Mucosa of stomach (tissue), 1 donor: Measurements from ENCODE around the gene CNIH1.
A peak's percentile ranks its signal among the peaks of the same experiment; 100 is the strongest.
"Not testable (repeated sequence)": the region's sequence is repeated elsewhere in the genome, so short reads cannot be mapped to it uniquely, and the experiment has no call there.

ENCODE experiments used
- H3K27me3 ChIP-seq: one replicate; pipeline ENCODE4 v1.7.0; 2013; ENCODE audit warnings: mild to moderate bottlenecking, low read length; ENCODE audit not compliant: control insufficient read depth, insufficient read depth
- H3K36me3 ChIP-seq: one replicate; pipeline ENCODE4 v1.7.0; 2013; ENCODE audit warnings: low read length; ENCODE audit not compliant: control insufficient read depth, insufficient read depth
- H3K4me1 ChIP-seq: one replicate; pipeline ENCODE4 v1.7.0; 2013; ENCODE audit warnings: mild to moderate bottlenecking, low read length; ENCODE audit not compliant: control insufficient read depth, insufficient read depth
- H3K4me3 ChIP-seq: one replicate; pipeline ENCODE4 v1.7.0; 2013; ENCODE audit warnings: low read length
- H3K9ac ChIP-seq: one replicate; pipeline ENCODE4 v1.7.0; 2013; ENCODE audit warnings: mild to moderate bottlenecking, low read length, moderate library complexity
- H3K9me3 ChIP-seq: one replicate; pipeline ENCODE4 v1.7.0; 2013; ENCODE audit warnings: mild to moderate bottlenecking, low read length, moderate library complexity; ENCODE audit not compliant: control insufficient read depth
- donor health status: Pancreatic carcinoma.

The CNIH1 gene

GRCh38 chr14:54420478-54421142, 20.6 kb downstream of the CNIH1 start:
- no peaks in the 10 kb centered on the region for H3K4me1 ChIP-seq
- no peak overlapping the region for H3K9ac ChIP-seq
- H3K9me3 ChIP-seq = no peaks in the 10 kb centered on the region
- no peaks in the 10 kb centered on the region for H3K36me3 ChIP-seq
- H3K4me3 ChIP-seq = no peak overlapping the region
- H3K27me3 ChIP-seq = no peaks in the 10 kb centered on the region

- Histone ChIP-seq H3K9me3 (no peaks in the 10 kb centered on the region), H3K4me3 (no peak overlapping the region), H3K4me1 (no peaks in the 10 kb centered on the region), H3K27me3 (no peaks in the 10 kb centered on the region), H3K9ac (no peak overlapping the region), H3K36me3 (no peaks in the 10 kb centered on the region)
These were observed 29.8 kb downstream of the CNIH1 start for GRCh38 chr14:54411371-54411770.

- Histone ChIP-seq H3K4me1 (no peaks in the 10 kb centered on the region), H3K9me3 (no peaks in the 10 kb centered on the region), H3K4me3 (no peak overlapping the region), H3K9ac (no peak overlapping the region), H3K36me3 (no peaks in the 10 kb centered on the region), H3K27me3 (no peaks in the 10 kb centered on the region)
These were observed 31.0 kb downstream of the CNIH1 start for GRCh38 chr14:54410215-54410614.

GRCh38 chr14:54403401-54404005, 37.7 kb downstream of the CNIH1 start:
- not testable (repeated sequence) for H3K9ac ChIP-seq, H3K9me3 ChIP-seq, H3K4me3 ChIP-seq, H3K4me1 ChIP-seq, H3K27me3 ChIP-seq, H3K36me3 ChIP-seq

DNA sequence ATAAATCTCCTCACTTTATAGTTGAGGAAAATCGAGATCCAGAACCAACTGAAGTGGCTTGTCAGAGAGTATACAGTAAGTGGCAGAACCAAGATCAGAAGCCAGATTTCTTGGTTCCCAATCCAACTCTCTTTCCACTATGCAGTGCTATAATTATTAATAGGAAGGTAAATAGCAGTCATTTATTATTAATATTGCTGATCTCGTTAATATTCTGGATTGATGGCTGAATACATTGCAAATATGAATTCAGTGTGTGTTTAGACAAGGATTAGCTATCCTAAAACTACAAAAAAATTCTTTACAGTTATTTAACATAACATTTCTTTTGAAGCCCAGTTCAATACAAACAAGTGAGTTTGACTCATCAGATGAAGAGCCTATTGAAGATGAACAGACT, 41.6 kb downstream of the CNIH1 start:
- H3K36me3 ChIP-seq = no peaks in the 10 kb centered on the region
- H3K9ac ChIP-seq = no peak overlapping the region
- peaks cover 8% of the 10 kb centered on the region for H3K4me1 ChIP-seq
- H3K9me3 ChIP-seq = no peaks in the 10 kb centered on the region
- no peak overlapping the region for H3K4me3 ChIP-seq
- H3K27me3 ChIP-seq = no peaks in the 10 kb centered on the region

GRCh38 chr14:54396493-54397335, 44.5 kb downstream of the CNIH1 start, which contains the start of gene CDKN3:
Gene CDKN3 (plus strand): TSS chr14:54397007. CDS start chr14:54397069, 62 bp downstream.
- peak within 1 kb of the TSS; percentile 77 for H3K9ac ChIP-seq
- H3K36me3 ChIP-seq = no peaks in the 10 kb centered on the region
- H3K4me1 ChIP-seq = peaks cover 8% of the 10 kb centered on the region
- no peaks in the 10 kb centered on the region for H3K27me3 ChIP-seq
- no peaks in the 10 kb centered on the region for H3K9me3 ChIP-seq
- H3K4me3 ChIP-seq = peak within 1 kb of the TSS; percentile 87

DNA sequence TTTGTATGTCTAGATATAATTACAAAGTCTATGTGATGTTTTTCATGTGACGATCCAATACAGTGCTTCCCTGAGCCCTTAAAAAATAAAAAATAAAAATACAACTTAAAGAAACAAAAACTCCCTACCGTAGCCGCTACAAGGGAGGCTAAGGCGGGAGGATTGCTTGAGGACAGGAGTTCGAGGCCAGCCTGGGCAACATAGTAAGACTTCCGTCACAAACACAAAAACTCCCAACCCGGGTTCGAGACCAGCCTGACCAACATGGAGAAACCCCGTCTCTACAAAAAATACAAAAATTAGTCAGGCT, 45.0 kb downstream of the CNIH1 start:
- Histone ChIP-seq H3K36me3 (no peaks in the 10 kb centered on the region), H3K27me3 (no peaks in the 10 kb centered on the region), H3K9ac (peak overlapping the region; percentile 74), H3K4me1 (peaks cover 8% of the 10 kb centered on the region), H3K4me3 (peak overlapping the region; percentile 60), H3K9me3 (no peaks in the 10 kb centered on the region)

- H3K4me3 ChIP-seq = no peak overlapping the region
- H3K36me3 ChIP-seq = no peaks in the 10 kb centered on the region
- H3K27me3 ChIP-seq = no peaks in the 10 kb centered on the region
- no peak overlapping the region for H3K9ac ChIP-seq
- no peaks in the 10 kb centered on the region for H3K9me3 ChIP-seq
- H3K4me1 ChIP-seq = peaks cover 8% of the 10 kb centered on the region
These were observed 45.5 kb downstream of the CNIH1 start for GRCh38 chr14:54395716-54396115.

- Histone ChIP-seq H3K36me3 (no peaks in the 10 kb centered on the region), H3K27me3 (no peaks in the 10 kb centered on the region), H3K9ac (no peak overlapping the region), H3K4me3 (no peak overlapping the region), H3K9me3 (no peaks in the 10 kb centered on the region), H3K4me1 (peaks cover 8% of the 10 kb centered on the region)
These were observed 45.9 kb downstream of the CNIH1 start for GRCh38 chr14:54395284-54395683.

- no peaks in the 10 kb centered on the region for H3K36me3 ChIP-seq
- H3K9me3 ChIP-seq = no peaks in the 10 kb centered on the region
- H3K27me3 ChIP-seq = no peaks in the 10 kb centered on the region
- H3K9ac ChIP-seq = no peak overlapping the region
- H3K4me1 ChIP-seq = peaks cover 8% of the 10 kb centered on the region
- H3K4me3 ChIP-seq = no peak overlapping the region
These were observed 46.6 kb downstream of the CNIH1 start for GRCh38 chr14:54394596-54394995.

DNA sequence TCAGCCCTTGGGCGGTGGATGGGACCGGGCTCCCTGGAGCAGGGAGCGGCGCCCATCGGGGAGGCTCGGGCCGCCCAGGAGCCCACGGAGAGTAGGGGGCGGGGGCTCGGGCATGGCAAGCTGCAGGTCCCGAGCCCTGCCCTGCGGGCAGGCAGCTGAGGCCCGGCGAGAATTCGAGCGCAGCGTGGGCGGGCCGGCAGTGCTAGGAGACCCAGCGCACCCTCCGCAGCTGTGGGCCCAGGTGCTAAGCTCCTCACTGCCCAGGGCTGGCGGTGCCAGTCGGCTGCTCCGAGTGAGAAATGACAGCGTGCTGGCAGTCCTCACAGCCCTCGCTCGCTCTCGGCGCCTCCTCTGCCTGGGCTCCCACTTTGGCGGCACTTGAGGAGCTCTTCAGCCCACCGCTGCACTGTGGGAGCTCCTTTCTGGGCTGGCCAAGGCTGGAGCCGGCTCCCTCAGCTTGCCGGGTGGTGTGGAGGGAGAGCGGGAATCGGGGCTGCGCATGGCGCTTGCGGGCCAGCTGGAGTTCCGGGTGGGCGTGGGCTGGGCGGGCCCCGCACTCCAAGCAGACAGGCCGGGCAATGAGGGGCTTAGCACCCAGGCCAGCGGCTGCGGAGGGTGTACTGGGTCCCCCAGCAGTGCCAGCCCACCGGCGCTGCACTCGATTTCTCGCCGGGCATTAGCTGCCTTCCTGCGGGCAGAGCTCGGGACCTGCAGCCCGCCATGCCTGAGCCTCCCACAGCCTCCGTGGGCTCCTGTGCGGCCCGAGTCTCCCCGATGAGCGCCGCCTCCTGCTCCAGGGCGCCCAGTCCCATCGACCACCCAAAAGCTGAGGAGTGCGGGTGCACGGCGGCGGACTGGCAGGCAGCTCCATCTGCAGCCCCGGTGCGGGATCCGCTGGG, 47.9 kb downstream of the CNIH1 start:
- not testable (repeated sequence) for H3K4me1 ChIP-seq, H3K36me3 ChIP-seq, H3K9ac ChIP-seq, H3K4me3 ChIP-seq, H3K27me3 ChIP-seq, H3K9me3 ChIP-seq
